PC-9 (cell line): Measurements from ENCODE around the gene PTCD2. TPM values are rescaled to one million over a fixed set of nuclear protein-coding genes. Genes with fewer than 3 reads are reported as not detected.

Experiments
- BruUV-seq: library from RNA; stranded (reverse); fragments of 400-500 nt; replicated peaks from 2 replicates; lab custom pipeline; 2021; lab: Mats Ljungman, UMichigan
- CTCF ChIA-PET: fragments of 300-600 bp; sonication (Branson Sonifier 250); formaldehyde crosslinking; loops from one replicate; lab custom pipeline; 2022; ENCODE audit warnings: antibody characterized with exemption; lab: Charles Lee
- POLR2A ChIA-PET: fragments of 300-600 bp; sonication (Branson Sonifier 250); formaldehyde crosslinking; loops from one replicate; lab custom pipeline; 2022; ENCODE audit warnings: antibody characterized with exemption; ENCODE audit not compliant: unreplicated experiment; lab: Charles Lee
- DNase-seq, 2 experiments: peaks; one replicate each; pipeline versions ENCODE4 v3.0.0 to v3.0.0-alpha.2; 2015 to 2022; ENCODE audit warnings: mixed read lengths in 1 of 2
- H2AFZ ChIP-seq: fragments of 200-600 bp; sonication (generic); 2 replicates; pipeline ENCODE4 v1.8.1; 2017; ENCODE audit warnings: antibody characterized with exemption
- H3F3A ChIP-seq: fragments of 200-600 bp; sonication (generic); 2 replicates; pipeline ENCODE4 v1.8.1; 2017; ENCODE audit warnings: antibody characterized with exemption, mild to moderate bottlenecking, low read depth; ENCODE audit not compliant: insufficient read depth
- H3K27ac ChIP-seq: fragments of 200-600 bp; sonication (generic); 2 replicates; pipeline ENCODE4 v1.6.1; 2016; ENCODE audit warnings: mixed run types
- H3K27me3 ChIP-seq: fragments of 200-600 bp; sonication (generic); 2 replicates; pipeline ENCODE4 v1.6.1; 2016; ENCODE audit warnings: low read depth, mixed run types; ENCODE audit not compliant: insufficient read depth
- H3K36me3 ChIP-seq: fragments of 200-600 bp; sonication (generic); 2 replicates; pipeline ENCODE4 v1.6.1; 2016; ENCODE audit warnings: low read depth, mixed run types
- H3K4me1 ChIP-seq: fragments of 200-600 bp; sonication (generic); replicated peaks from 2 replicates; pipeline ENCODE4 v1.6.1; 2016; ENCODE audit warnings: mixed run types; ENCODE audit not compliant: insufficient read depth
- H3K4me2 ChIP-seq: fragments of 200-600 bp; sonication (generic); 2 replicates; pipeline ENCODE4 v1.6.1; 2017; ENCODE audit warnings: mixed run types
- H3K4me3 ChIP-seq: fragments of 200-600 bp; sonication (generic); 2 replicates; pipeline ENCODE4 v1.6.1; 2016; ENCODE audit warnings: mixed run types
- H3K79me2 ChIP-seq: fragments of 200-600 bp; sonication (generic); 2 replicates; pipeline ENCODE4 v1.6.1; 2017; ENCODE audit warnings: low read depth, mixed run types
- H3K9me2 ChIP-seq: fragments of 200-600 bp; sonication (generic); 2 replicates; pipeline ENCODE4 v1.8.1; 2017; ENCODE audit warnings: mild to moderate bottlenecking; ENCODE audit not compliant: insufficient read depth
- H3K9me3 ChIP-seq: fragments of 200-600 bp; sonication (generic); 2 replicates; pipeline ENCODE4 v1.8.1; 2016; ENCODE audit warnings: low read depth; ENCODE audit not compliant: insufficient read depth
- H4K20me1 ChIP-seq: fragments of 200-600 bp; sonication (generic); 2 replicates; pipeline ENCODE4 v1.8.1; 2017; ENCODE audit not compliant: insufficient read depth
- EZH2 ChIP-seq: fragments of 200-600 bp; sonication (generic); IDR thresholded peaks from 2 replicates; pipeline ENCODE4 v1.8.0; 2017; ENCODE audit warnings: antibody characterized with exemption, low read depth
- intact Hi-C: fragments of 100-400 bp; cut with micrococcal nuclease; formaldehyde crosslinking; loops from one replicate; pipeline ENCODE4 v1.10.0; 2022; ENCODE audit not compliant: unreplicated experiment
- total RNA-seq: library from RNA; stranded (reverse); gene quantifications from 2 replicates; pipeline ENCODE4 v1.2.3, GENCODE V29; 2021
- TF ChIP-seq, protein P1 (sequence below): fragments of 200-600 bp; sonication (generic); conservative IDR thresholded peaks from 2 replicates; pipeline ENCODE4 v1.6.1; 2017; ENCODE audit warnings: mixed run types, antibody characterized with exemption, mild to moderate bottlenecking, moderate library complexity

PTCD2 gene
- total RNA-seq, 1 experiment from 2014 or later, result 15.5 TPM

DNA sequence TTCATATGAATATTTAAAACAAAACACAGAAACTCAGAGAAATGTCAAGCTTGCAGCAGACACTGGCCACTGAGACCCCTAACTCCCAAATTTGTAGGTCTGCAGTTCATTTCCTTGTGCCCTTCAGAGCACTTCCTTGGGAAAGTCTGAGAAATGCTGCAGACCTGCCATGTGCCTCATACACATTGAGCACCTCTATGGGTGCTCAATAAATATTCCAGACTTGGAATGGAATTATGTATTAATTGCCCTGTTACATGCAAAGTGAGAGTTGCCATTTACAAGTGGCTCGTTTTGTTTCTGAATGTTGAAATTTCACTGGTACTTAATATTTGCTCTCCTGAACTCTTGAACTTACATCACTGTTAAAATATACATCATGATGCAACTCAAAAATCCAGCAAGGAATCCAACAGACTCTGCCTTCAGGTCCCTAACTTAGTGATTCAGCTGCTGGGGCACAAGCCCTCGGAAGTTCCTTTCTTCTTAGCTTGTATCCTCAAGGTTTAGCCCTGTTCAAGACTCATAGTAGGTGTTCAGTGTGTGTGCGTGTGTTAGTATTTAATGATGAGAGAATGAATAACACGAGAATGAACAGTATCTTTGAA is 90.6 kb downstream of the PTCD2 start:
- H3K4me1 ChIP-seq, result peaks cover 8% of the 10 kb centered on the region
- H3K27ac ChIP-seq, result no peak overlapping the region
- no peaks in the 10 kb centered on the region for H3K36me3 ChIP-seq
- no peaks in the 10 kb centered on the region for H3K27me3 ChIP-seq
- no peak overlapping the region; the same call in 1 of the 2 replicates for H3K4me2 ChIP-seq
- no peak overlapping the region for H2AFZ ChIP-seq
- intact Hi-C loops, result no loop called here
- H3F3A ChIP-seq, result no peaks in the 10 kb centered on the region
- no peaks in the 10 kb centered on the region; the same call in 1 of the 2 replicates for H3K9me3 ChIP-seq
- H3K9me2 ChIP-seq, result no peaks in the 10 kb centered on the region
- no peaks in the 10 kb centered on the region for H3K79me2 ChIP-seq
- ChIA-PET CTCF (no interaction called here), POLR2A (no interaction called here)
- BruUV-seq, result no TSS peak
- TF ChIP-seq, protein P1, sequence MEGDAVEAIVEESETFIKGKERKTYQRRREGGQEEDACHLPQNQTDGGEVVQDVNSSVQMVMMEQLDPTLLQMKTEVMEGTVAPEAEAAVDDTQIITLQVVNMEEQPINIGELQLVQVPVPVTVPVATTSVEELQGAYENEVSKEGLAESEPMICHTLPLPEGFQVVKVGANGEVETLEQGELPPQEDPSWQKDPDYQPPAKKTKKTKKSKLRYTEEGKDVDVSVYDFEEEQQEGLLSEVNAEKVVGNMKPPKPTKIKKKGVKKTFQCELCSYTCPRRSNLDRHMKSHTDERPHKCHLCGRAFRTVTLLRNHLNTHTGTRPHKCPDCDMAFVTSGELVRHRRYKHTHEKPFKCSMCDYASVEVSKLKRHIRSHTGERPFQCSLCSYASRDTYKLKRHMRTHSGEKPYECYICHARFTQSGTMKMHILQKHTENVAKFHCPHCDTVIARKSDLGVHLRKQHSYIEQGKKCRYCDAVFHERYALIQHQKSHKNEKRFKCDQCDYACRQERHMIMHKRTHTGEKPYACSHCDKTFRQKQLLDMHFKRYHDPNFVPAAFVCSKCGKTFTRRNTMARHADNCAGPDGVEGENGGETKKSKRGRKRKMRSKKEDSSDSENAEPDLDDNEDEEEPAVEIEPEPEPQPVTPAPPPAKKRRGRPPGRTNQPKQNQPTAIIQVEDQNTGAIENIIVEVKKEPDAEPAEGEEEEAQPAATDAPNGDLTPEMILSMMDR, result no peak
- TF ChIP-seq EZH2, result no peak
- H4K20me1 ChIP-seq, result no peaks in the 10 kb centered on the region
- DNase-seq, result peak in 1 of 2 experiments; percentile 38
- H3K4me3 ChIP-seq, result no peak overlapping the region

DNA sequence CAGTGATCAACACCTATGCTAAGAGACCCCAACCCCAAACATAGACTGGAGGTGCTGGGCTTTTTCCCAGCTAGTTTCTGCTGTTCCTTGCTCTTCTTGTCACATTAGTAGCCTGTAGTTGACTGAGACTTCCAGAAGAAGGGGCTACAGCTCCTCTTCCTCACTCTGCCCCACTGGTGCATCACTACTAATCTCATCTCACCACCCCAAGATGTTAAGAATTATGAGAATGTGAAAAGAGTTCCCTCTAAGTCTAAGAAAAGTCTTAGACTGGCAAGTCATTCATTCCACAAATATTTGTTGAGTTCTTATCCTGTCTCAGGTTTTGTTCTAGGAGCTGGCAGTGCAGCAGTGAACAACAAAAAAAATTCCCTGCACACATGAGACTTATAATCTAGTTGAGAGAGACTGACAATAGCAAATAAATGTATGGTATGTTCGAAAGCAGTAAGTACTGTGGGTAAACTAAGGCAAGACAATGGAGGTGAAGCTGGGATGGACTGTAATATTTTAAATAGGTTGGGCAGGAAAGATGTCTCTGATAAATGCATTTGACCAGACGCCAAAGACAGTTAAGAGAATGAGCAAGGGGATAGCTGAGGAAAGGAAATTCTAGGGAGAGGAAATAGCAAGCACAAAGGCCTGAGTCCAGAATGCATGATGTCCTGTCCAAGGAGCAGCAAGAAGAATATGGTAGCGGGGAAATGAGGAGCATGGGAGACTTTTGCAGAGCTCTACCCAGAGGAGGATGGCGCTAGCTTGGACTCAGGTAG is 92.3 kb downstream of the PTCD2 start:
- H3K27me3 ChIP-seq, result no peaks in the 10 kb centered on the region
- intact Hi-C loops, result loop anchor here (1.0 kb wide), 1 partner anchor 46 kb away; no protein-coding TSS in a partner anchor
- H2AFZ ChIP-seq, result no peak overlapping the region
- H3K36me3 ChIP-seq, result no peaks in the 10 kb centered on the region
- ChIA-PET CTCF (interaction anchor here (1.1 kb wide), 1 partner anchor 112 kb away, joined by 3 read pairs; no protein-coding TSS in a partner anchor), POLR2A (no interaction called here)
- H3K4me2 ChIP-seq, result no peak overlapping the region
- H3K79me2 ChIP-seq, result no peaks in the 10 kb centered on the region
- DNase-seq, result no peak
- no TSS peak for BruUV-seq
- no peaks in the 10 kb centered on the region for H4K20me1 ChIP-seq
- H3K4me3 ChIP-seq, result no peak overlapping the region
- no peak for TF ChIP-seq EZH2
- TF ChIP-seq, protein P1, result no peak; the same call in 1 of the 2 replicates
- H3K9me3 ChIP-seq, result no peaks in the 10 kb centered on the region; the same call in 1 of the 2 replicates
- no peaks in the 10 kb centered on the region for H3K9me2 ChIP-seq
- H3F3A ChIP-seq, result no peaks in the 10 kb centered on the region
- H3K4me1 ChIP-seq, result peaks cover 8% of the 10 kb centered on the region
- H3K27ac ChIP-seq, result no peak overlapping the region

DNA sequence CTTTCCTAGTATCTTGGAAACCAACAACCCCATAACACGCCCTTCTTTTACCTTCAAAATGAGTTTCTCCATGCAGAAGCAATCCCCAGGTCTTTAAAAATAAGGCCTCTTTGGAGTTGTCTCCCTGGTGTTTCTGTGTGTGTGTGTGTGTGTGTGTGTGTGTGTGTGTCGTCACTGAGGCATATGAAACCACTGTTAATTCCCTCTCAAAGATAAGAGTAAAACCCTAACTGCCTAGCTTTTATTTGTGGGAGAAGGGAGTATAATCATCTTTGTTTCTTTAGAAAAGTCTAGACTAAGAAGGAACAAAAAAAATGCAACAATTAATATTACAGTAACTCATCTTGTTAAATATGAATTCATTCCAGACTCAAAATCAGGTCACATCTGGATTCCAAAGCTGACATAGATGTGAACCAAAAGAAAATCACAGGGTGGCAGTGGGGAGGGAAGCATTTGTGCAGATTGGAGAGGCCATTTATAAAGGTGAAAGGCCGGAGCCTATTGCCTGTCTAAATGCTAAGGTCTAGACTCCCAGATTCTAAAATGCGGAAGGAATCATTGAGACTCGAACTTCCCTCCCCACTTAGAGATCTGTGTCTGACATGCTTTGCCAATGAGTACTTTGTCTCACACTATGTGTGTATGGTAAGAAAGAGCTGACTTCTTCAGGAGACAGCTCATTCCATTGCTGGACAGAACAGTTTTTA is 95.6 kb downstream of the PTCD2 start:
- Histone ChIP-seq H3K9me2 (no peaks in the 10 kb centered on the region), H3K4me3 (no peak overlapping the region), H4K20me1 (no peaks in the 10 kb centered on the region), H3K27me3 (no peaks in the 10 kb centered on the region), H3K4me2 (no peak overlapping the region), H3K9me3 (no peaks in the 10 kb centered on the region; the same call in 1 of the 2 replicates), H3K27ac (no peak overlapping the region), H3K36me3 (no peaks in the 10 kb centered on the region), H2AFZ (no peak overlapping the region), H3F3A (no peaks in the 10 kb centered on the region), H3K79me2 (no peaks in the 10 kb centered on the region), H3K4me1 (peaks cover 4% of the 10 kb centered on the region)
- CTCF ChIA-PET, result interaction anchor here (0.5 kb wide), 1 partner anchor 30 kb away, joined by 3 read pairs; no protein-coding TSS in a partner anchor
- TF ChIP-seq EZH2, result no peak
- TF ChIP-seq, protein P1, result no peak
- DNase-seq, result no peak
- intact Hi-C loops, result no loop called here
- BruUV-seq, result no TSS peak
- POLR2A ChIA-PET, result interaction anchor here (0.5 kb wide), 1 partner anchor 27 kb away, joined by 4 read pairs; no protein-coding TSS in a partner anchor
